Hepatocyte (in vitro differentiated cells): Measurements from ENCODE around the gene FAM107A.

Experiments
- CTCF ChIP-seq: fragments of 200-600 bp; sonication (generic); IDR thresholded peaks from 2 replicates; pipeline ENCODE4 v1.5.1; 2016; ENCODE audit warnings: antibody characterized with exemption, mild to moderate bottlenecking; ENCODE audit not compliant: poor library complexity
- EZH2phosphoT487 ChIP-seq: fragments of 200-600 bp; sonication (generic); IDR thresholded peaks from one replicate; pipeline ENCODE4 v1.6.1; 2018; ENCODE audit warnings: antibody characterized with exemption, mild to moderate bottlenecking, low read depth, moderate library complexity; ENCODE audit not compliant: unreplicated experiment, severe bottlenecking

GRCh38 chr3:58572013-58572633 is 5.1 kb downstream of the FAM107A start:
- TF ChIP-seq CTCF (no peak), EZH2phosphoT487 (no peak)
